HUES48 (cell line): ENCODE data around the gene EIF4H.
"Not testable (repeated sequence)": the region's sequence is repeated elsewhere in the genome, so short reads cannot be mapped to it uniquely, and the experiment has no call there.

ENCODE experiments used
- H3K27ac ChIP-seq: one replicate; pipeline ENCODE4 v1.7.0; 2013; ENCODE audit warnings: low read depth, low read length, inconsistent platforms
- H3K27me3 ChIP-seq: 2 replicates; pipeline ENCODE4 v1.6.1; 2013; ENCODE audit warnings: mild to moderate bottlenecking, low read length; ENCODE audit not compliant: control insufficient read depth, insufficient read depth
- H3K36me3 ChIP-seq: 2 replicates; pipeline ENCODE4 v1.6.1; 2013; ENCODE audit warnings: low read length; ENCODE audit not compliant: control insufficient read depth, insufficient read depth
- H3K4me1 ChIP-seq: 2 replicates; pipeline ENCODE4 v1.6.1; 2013; ENCODE audit warnings: mild to moderate bottlenecking, low read length; ENCODE audit not compliant: control insufficient read depth, insufficient read depth
- H3K4me3 ChIP-seq: 2 replicates; pipeline ENCODE4 v1.5.1; 2013; ENCODE audit warnings: mild to moderate bottlenecking, low read depth, low read length
- H3K9ac ChIP-seq: 2 replicates; pipeline ENCODE4 v1.6.1; 2013; ENCODE audit warnings: mild to moderate bottlenecking, low read depth, low read length, moderate library complexity
- H3K9me3 ChIP-seq: 2 replicates; pipeline ENCODE4 v1.6.1; 2013; ENCODE audit warnings: low read length; ENCODE audit not compliant: control insufficient read depth, insufficient read depth

EIF4H gene

GRCh38 chr7:74217455-74218342, 43.5 kb downstream of the EIF4H start:
- Histone ChIP-seq H3K9ac (no peak overlapping the region), H3K4me1 (no peaks in the 10 kb centered on the region), H3K4me3 (no peak overlapping the region), H3K36me3 (no peaks in the 10 kb centered on the region), H3K27ac (no peak overlapping the region), H3K27me3 (no peaks in the 10 kb centered on the region), H3K9me3 (no peaks in the 10 kb centered on the region)

GRCh38 chr7:74218343-74218698, 44.2 kb downstream of the EIF4H start:
- Histone ChIP-seq H3K4me1 (no peaks in the 10 kb centered on the region), H3K9ac (no peak overlapping the region), H3K27ac (no peak overlapping the region)

GRCh38 chr7:74219416-74219815, 45.3 kb downstream of the EIF4H start:
- Histone ChIP-seq H3K9ac (no peak overlapping the region), H3K27me3 (no peaks in the 10 kb centered on the region), H3K9me3 (no peaks in the 10 kb centered on the region), H3K4me3 (no peak overlapping the region), H3K36me3 (no peaks in the 10 kb centered on the region), H3K27ac (no peak overlapping the region), H3K4me1 (no peaks in the 10 kb centered on the region)

More at GRCh38 chr7:74218343-74218698, 44.2 kb downstream of the EIF4H start:
- H3K9me3 ChIP-seq, result no peaks in the 10 kb centered on the region
- no peak overlapping the region for H3K4me3 ChIP-seq
- no peaks in the 10 kb centered on the region for H3K27me3 ChIP-seq
- no peaks in the 10 kb centered on the region for H3K36me3 ChIP-seq

DNA sequence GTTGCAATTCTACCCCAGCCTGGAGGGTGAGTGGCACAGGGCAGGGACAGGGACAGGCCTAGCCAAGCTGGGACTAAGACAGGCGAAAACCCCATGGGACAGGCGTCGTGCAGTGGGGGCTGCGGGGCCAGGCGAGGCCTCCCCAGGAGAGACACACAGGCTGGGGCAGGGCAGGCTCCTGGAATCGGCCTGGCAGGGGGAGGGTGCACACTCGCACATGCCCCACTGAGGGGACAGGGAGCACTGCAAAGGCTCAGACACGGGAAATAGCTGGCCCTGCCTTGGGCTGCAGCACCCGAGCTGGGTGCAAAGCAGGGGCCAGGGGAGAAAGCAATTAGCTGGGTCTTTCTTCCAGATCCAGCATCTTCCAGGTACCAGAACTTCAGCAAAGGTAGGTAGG, 46.1 kb downstream of the EIF4H start:
- H3K27me3 ChIP-seq, result no peaks in the 10 kb centered on the region
- H3K36me3 ChIP-seq, result no peaks in the 10 kb centered on the region; the same call in 1 of the 2 replicates
- no peak overlapping the region for H3K9ac ChIP-seq
- H3K4me3 ChIP-seq, result no peak overlapping the region
- H3K4me1 ChIP-seq, result no peaks in the 10 kb centered on the region
- no peak overlapping the region for H3K27ac ChIP-seq
- no peaks in the 10 kb centered on the region for H3K9me3 ChIP-seq

DNA sequence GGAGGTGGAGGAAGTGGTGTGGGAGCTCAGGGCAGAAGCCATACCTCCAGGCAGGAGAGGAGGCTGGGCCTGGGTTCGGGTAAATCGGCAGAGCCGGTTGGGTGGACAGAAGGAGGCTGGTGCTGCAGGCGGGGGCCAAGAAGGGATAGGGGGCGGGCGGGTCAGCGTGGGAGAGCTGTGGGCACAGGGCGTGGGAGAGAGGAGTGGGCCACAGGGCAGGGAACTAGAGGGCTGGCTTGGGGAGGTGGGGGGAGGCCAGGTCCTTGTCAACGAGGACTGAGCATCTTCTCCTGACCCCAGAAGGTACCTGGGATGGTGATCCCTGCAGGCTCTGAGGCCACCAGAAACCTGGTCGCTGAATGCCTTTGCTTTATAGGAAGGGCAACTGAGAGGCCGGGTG, 47.6 kb downstream of the EIF4H start:
- Histone ChIP-seq H3K27me3 (no peaks in the 10 kb centered on the region), H3K9ac (no peak overlapping the region), H3K4me1 (no peaks in the 10 kb centered on the region), H3K9me3 (no peaks in the 10 kb centered on the region), H3K36me3 (peaks cover 2% of the 10 kb centered on the region; the same call in 1 of the 2 replicates), H3K4me3 (no peak overlapping the region), H3K27ac (no peak overlapping the region)

DNA sequence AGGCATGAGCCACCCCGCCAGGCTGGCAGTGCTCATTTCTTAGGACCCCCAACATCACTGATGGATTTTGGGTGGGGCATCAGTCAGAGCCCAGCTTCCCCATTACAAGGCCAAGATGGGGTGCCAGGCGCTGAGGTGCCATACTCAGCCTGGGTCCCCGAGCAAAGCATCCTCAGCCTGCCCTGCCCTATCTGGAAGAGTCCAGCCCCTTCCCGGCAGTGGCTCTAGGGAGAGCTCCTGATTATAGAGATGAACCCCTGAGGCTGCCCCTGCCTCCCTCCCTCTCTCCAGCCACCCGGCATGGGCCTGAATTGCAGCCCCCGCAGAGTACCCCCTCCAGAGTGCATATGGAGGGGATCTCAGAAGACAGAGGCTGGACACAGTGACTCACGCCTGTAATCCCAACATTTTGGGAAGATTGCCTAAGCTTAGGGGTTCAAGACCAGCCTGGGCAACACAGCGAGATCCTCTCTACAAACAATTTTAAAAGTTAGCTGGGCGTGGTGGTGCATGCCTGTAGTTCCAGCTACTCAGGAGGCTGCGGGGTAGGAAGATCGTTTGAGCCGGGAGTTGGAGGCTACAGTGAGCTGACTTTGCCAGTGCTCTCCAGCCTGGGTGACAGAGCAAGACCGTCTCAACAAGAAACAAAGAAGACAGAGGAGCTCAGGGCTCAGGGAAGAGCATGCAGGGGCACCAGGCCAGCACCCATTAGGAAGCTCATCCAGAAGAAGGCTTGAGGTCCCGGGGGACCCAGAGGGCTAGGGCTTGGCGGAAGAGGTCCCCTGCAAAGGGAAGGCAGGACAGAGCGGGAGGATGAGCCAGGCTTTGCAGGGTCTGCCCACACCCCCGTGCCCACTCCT, 48.9 kb downstream of the EIF4H start:
- Histone ChIP-seq H3K27ac (no peak overlapping the region), H3K9me3 (no peaks in the 10 kb centered on the region), H3K4me3 (no peak overlapping the region), H3K36me3 (peaks cover 10% of the 10 kb centered on the region; the same call in 1 of the 2 replicates), H3K9ac (no peak overlapping the region), H3K27me3 (no peaks in the 10 kb centered on the region), H3K4me1 (no peaks in the 10 kb centered on the region)

DNA sequence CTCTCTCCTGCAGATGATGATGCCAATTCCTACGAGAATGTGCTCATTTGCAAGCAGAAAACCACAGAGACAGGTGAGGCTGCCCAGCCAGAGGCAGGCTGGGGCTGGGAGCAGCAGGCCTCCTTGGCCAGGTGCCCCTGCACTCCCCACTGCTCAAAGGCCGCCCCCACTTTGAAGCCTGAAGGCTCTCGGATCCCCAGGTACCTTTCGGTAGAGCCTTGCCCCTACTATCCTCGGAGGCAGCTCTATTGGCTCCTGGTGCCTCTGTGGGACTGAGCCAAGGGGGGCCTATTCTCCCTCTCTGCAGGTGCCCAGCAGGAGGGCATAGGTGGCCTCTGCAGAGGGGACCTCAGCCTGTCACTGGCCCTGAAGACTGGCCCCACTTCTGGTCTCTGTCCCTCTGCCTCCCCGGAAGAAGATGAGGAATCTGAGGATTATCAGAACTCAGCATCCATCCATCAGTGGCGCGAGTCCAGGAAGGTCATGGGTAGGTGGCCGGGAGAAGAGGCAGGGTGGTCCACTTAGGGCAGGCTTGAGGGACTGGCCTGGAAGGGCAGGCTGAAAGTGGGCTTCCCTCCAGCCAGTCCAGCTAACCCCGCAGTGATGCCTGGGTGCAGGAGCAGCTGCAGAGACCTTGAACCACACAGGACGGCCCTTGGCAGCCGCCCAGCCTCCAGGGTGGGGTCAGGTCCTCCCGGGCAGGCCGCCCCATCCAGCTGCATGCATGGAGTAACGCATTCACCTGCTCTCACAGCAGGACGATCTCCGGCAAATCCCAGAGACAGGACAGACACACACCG, 49.8 kb downstream of the EIF4H start:
- H3K27ac ChIP-seq, result no peak overlapping the region
- no peak overlapping the region for H3K9ac ChIP-seq
- H3K9me3 ChIP-seq, result no peaks in the 10 kb centered on the region
- no peak overlapping the region for H3K4me3 ChIP-seq
- H3K27me3 ChIP-seq, result no peaks in the 10 kb centered on the region
- peaks cover 13% of the 10 kb centered on the region for H3K36me3 ChIP-seq
- no peaks in the 10 kb centered on the region for H3K4me1 ChIP-seq

GRCh38 chr7:74224511-74224832, 50.3 kb downstream of the EIF4H start:
- H3K27ac ChIP-seq, result no peak overlapping the region
- H3K4me3 ChIP-seq, result no peak overlapping the region
- H3K36me3 ChIP-seq, result peaks cover 19% of the 10 kb centered on the region
- no peak overlapping the region for H3K9ac ChIP-seq
- H3K9me3 ChIP-seq, result no peaks in the 10 kb centered on the region
- H3K4me1 ChIP-seq, result no peaks in the 10 kb centered on the region
- no peaks in the 10 kb centered on the region for H3K27me3 ChIP-seq

- H3K36me3 ChIP-seq, result peaks cover 23% of the 10 kb centered on the region
- H3K4me1 ChIP-seq, H3K9ac ChIP-seq, H3K9me3 ChIP-seq, H3K4me3 ChIP-seq, H3K27ac ChIP-seq, H3K27me3 ChIP-seq: not testable (repeated sequence)
Observed at GRCh38 chr7:74224907-74225306, 50.8 kb downstream of the EIF4H start.

- no peak overlapping the region for H3K9ac ChIP-seq
- peaks cover 23% of the 10 kb centered on the region for H3K36me3 ChIP-seq
- H3K27me3 ChIP-seq, result no peaks in the 10 kb centered on the region
- H3K4me1 ChIP-seq, result no peaks in the 10 kb centered on the region
- no peak overlapping the region for H3K27ac ChIP-seq
- no peak overlapping the region for H3K4me3 ChIP-seq
- no peaks in the 10 kb centered on the region for H3K9me3 ChIP-seq
Observed at GRCh38 chr7:74225400-74225799, 51.2 kb downstream of the EIF4H start.
